Measurements from ENCODE around the gene REX1BD. TPM values are rescaled to one million over a fixed set of nuclear protein-coding genes. Genes with fewer than 3 reads are reported as not detected.

The REX1BD gene
- total RNA-seq, 2 experiments from 2014 or later = 88.9 to 102 TPM

- ATAC-seq = no peak
- H3K27ac Mint-ChIP-seq = peak overlapping the region; percentile 94
- peaks cover 24% of the 10 kb centered on the region for H3K4me1 Mint-ChIP-seq
- CTCF ChIA-PET = interaction anchor here (0.9 to 6.3 kb wide), 15 partner anchors 9 to 617 kb away, joined by 3 to 56 read pairs (median 6); partner anchors contain the start of genes ELL, FKBP8, REX1BD and UBA52
- H3K27me3 Mint-ChIP-seq = no peaks in the 10 kb centered on the region
- no peak for DNase-seq
- peak overlapping the region; percentile 89 for H3K4me3 Mint-ChIP-seq
- H3K9me3 Mint-ChIP-seq (ENCODE audit: low read depth) = no peaks in the 10 kb centered on the region
- H3K36me3 Mint-ChIP-seq = peaks cover 13% of the 10 kb centered on the region
Observed at GRCh38 chr19:18558604-18559003, 30.0 kb upstream of the REX1BD start.

GRCh38 chr19:18559685-18560084 lies 28.9 kb upstream of the REX1BD start:
- no peaks in the 10 kb centered on the region for H3K9me3 Mint-ChIP-seq (ENCODE audit: low read depth)
- no peak for ATAC-seq

GRCh38 chr19:18562086-18562485 lies 26.5 kb upstream of the REX1BD start:
- H3K27me3 Mint-ChIP-seq = no peaks in the 10 kb centered on the region
- H3K36me3 Mint-ChIP-seq = peaks cover 23% of the 10 kb centered on the region
- peaks cover 22% of the 10 kb centered on the region for H3K4me1 Mint-ChIP-seq
- CTCF ChIA-PET = interaction anchor here (1.0 to 2.0 kb wide), 3 partner anchors 19 to 286 kb away, joined by 3 to 4 read pairs (median 4); partner anchors contain the start of gene FKBP8
- ATAC-seq = no peak
- DNase-seq = no peak
- peak overlapping the region; percentile 1 for H3K27ac Mint-ChIP-seq
- H3K9me3 Mint-ChIP-seq (ENCODE audit: low read depth) = no peaks in the 10 kb centered on the region
- no peak overlapping the region for H3K4me3 Mint-ChIP-seq

More at GRCh38 chr19:18559685-18560084, 28.9 kb upstream of the REX1BD start:
- peaks cover 24% of the 10 kb centered on the region for H3K4me1 Mint-ChIP-seq
- CTCF ChIA-PET = interaction anchor here (1.2 to 6.3 kb wide), 4 partner anchors 14 to 287 kb away, joined by 4 to 56 read pairs (median 35); partner anchors contain the start of genes ELL, FKBP8 and REX1BD
- H3K27me3 Mint-ChIP-seq = no peaks in the 10 kb centered on the region
- peaks cover 16% of the 10 kb centered on the region for H3K36me3 Mint-ChIP-seq
- H3K27ac Mint-ChIP-seq = peak overlapping the region; percentile 94
- DNase-seq = no peak
- H3K4me3 Mint-ChIP-seq = peak overlapping the region; percentile 89

- Mint-ChIP-seq H3K9me3 (ENCODE audit: low read depth) (no peaks in the 10 kb centered on the region), H3K4me3 (no peak overlapping the region), H3K27me3 (no peaks in the 10 kb centered on the region), H3K36me3 (peaks cover 44% of the 10 kb centered on the region), H3K27ac (no peak overlapping the region), H3K4me1 (peaks cover 6% of the 10 kb centered on the region)
- ATAC-seq = no peak
- DNase-seq = no peak
- CTCF ChIA-PET = interaction anchor here (1.5 kb wide), 1 partner anchor 9 kb away, joined by 4 read pairs; the partner anchor contains the start of gene KXD1
Observed at GRCh38 chr19:18566953-18567352, 21.6 kb upstream of the REX1BD start.

DNA sequence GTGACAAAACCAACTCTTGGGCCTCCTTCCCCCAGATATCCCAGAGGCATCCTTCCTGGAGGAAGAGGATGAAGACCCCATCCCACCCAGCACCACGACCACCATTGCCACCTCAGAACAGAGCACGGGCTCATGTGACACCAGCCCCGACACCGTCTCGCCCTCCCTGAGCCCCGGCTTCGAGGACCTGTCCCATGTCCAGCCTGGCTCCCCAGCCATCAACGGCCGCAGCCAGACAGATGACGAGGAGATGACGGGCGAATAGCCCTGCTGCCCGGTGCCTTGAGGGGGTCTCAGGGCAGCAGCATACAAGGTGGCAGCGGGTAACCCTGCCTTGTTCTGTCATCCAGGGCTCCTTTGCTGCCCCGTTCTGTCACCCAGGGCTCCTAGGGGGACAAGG lies 20.2 kb upstream of the REX1BD start:
- H3K9me3 Mint-ChIP-seq (ENCODE audit: low read depth) = no peaks in the 10 kb centered on the region
- H3K4me1 Mint-ChIP-seq = peaks cover 19% of the 10 kb centered on the region
- no peak overlapping the region for H3K4me3 Mint-ChIP-seq
- no peak for DNase-seq
- ATAC-seq = no peak
- CTCF ChIA-PET = interaction anchor here (1.5 kb wide), 1 partner anchor 10 kb away, joined by 4 read pairs; the partner anchor contains the start of gene KXD1
- peaks cover 52% of the 10 kb centered on the region for H3K36me3 Mint-ChIP-seq
- H3K27me3 Mint-ChIP-seq = no peaks in the 10 kb centered on the region
- H3K27ac Mint-ChIP-seq = peak overlapping the region; percentile 28

DNA sequence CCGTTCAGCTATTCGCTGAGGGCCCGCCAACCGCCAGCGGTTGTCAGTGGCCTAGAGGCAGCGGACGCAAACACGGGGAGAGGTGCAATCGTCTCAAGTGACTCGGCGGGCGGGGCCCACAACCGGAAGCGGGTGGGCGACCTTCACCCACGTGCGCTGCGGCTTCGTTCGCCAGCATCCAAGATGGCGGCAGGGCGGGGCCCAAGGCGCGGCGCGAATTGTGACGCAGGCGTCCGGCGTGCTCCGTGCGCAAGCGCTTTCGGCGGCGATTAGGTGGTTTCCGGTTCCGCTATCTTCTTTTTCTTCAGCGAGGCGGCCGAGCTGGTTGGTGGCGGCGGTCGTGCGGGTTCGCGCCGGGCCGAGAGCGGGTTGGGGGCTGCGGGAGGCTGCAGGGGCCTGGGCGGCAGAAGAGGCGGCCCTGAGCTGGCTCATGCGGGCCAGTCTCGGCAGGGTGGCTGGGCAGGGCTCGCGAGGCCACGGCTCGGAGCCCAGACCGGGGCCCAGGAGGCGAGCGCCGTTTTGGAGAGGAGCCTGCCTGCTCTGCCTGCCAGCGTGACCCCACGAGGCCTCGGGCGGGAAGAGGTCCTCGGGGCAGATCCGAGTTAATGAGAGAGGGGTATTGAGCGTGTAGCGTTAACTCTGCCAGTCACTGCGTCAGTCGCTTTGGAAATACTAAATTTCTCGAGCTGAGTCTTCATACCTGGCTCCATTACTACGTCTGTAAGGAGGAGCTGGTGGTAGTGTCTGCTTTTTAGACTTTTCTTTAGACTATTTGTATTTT lies 16.8 kb upstream of the REX1BD start, which contains the start of gene UBA52:
Gene UBA52, plus strand, starts transcription at position 294 of the 781 bp plus-strand sequence. CDS start 1,444 bp downstream, outside the sequence.
- peak; percentile 93 for ATAC-seq
- Mint-ChIP-seq H3K27me3 (no peaks in the 10 kb centered on the region), H3K4me3 (peak within 1 kb of the TSS; percentile 85), H3K27ac (peak within 1 kb of the TSS; percentile 91), H3K4me1 (peaks cover 34% of the 10 kb centered on the region), H3K9me3 (ENCODE audit: low read depth) (no peaks in the 10 kb centered on the region), H3K36me3 (peaks cover 64% of the 10 kb centered on the region)
- CTCF ChIA-PET = interaction anchor here (0.6 to 4.1 kb wide), 18 partner anchors 9 to 727 kb away, joined by 3 to 48 read pairs (median 4); partner anchors contain the start of genes COPE, DDX49, ELL and FKBP8
- DNase-seq = peak; percentile 99

DNA sequence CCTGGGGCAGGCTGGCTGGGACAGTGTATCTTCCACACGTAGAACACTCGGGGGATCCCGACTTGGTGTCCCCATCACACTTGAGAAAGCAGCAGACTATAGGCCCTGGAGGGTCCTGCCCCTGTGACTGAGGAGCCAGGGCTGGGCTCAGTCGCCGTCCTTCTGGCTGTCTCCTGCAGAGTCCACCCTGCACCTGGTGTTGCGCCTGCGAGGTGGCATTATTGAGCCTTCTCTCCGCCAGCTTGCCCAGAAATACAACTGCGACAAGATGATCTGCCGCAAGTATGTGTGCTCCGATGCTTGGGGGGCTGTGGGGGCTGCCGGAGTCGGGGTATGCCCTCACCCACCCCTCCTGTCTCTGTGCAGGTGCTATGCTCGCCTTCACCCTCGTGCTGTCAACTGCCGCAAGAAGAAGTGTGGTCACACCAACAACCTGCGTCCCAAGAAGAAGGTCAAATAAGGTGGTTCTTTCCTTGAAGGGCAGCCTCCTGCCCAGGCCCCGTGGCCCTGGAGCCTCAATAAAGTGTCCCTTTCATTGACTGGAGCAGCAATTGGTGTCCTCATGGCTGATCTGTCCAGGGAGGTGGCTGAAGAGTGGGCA lies 13.8 kb upstream of the REX1BD start:
- Mint-ChIP-seq H3K9me3 (ENCODE audit: low read depth) (no peaks in the 10 kb centered on the region), H3K36me3 (peaks cover 49% of the 10 kb centered on the region), H3K4me1 (peaks cover 40% of the 10 kb centered on the region), H3K27ac (no peak overlapping the region), H3K4me3 (no peak overlapping the region), H3K27me3 (no peaks in the 10 kb centered on the region)
- ATAC-seq (no peak), DNase-seq (no peak)
- CTCF ChIA-PET = interaction anchor here (4.1 kb wide), 1 partner anchor 14 kb away, joined by 48 read pairs; the partner anchor contains the start of gene REX1BD

DNA sequence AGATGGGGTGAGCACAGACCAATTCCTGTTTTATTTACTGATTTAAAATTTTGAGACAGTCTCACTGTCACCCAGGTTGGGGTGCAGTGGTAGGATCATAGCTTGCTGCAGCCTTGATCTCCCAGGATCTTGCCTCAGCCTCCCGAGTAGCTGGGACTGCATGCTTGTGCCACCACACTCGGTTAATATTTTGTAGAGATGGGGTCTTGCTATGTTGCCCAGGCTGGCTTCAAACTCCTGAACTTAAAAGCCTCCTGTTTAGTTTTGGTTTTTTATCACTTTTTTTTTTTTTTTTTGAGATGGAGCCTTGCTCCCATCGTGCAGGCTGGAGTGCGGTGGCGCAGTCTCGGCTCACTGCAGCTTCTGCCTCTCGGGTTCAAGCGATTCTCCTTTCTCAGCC lies 12.2 kb upstream of the REX1BD start:
- H3K4me1 Mint-ChIP-seq = peaks cover 35% of the 10 kb centered on the region
- H3K9me3 Mint-ChIP-seq (ENCODE audit: low read depth) = no peaks in the 10 kb centered on the region
- DNase-seq (no peak), ATAC-seq (no peak)
- CTCF ChIA-PET = interaction anchor here (2.5 kb wide), 1 partner anchor 12 kb away, joined by 17 read pairs; the partner anchor contains the start of gene REX1BD
- H3K4me3 Mint-ChIP-seq = no peak overlapping the region
- H3K27ac Mint-ChIP-seq = no peak overlapping the region
- peaks cover 44% of the 10 kb centered on the region for H3K36me3 Mint-ChIP-seq
- H3K27me3 Mint-ChIP-seq = no peaks in the 10 kb centered on the region

DNA sequence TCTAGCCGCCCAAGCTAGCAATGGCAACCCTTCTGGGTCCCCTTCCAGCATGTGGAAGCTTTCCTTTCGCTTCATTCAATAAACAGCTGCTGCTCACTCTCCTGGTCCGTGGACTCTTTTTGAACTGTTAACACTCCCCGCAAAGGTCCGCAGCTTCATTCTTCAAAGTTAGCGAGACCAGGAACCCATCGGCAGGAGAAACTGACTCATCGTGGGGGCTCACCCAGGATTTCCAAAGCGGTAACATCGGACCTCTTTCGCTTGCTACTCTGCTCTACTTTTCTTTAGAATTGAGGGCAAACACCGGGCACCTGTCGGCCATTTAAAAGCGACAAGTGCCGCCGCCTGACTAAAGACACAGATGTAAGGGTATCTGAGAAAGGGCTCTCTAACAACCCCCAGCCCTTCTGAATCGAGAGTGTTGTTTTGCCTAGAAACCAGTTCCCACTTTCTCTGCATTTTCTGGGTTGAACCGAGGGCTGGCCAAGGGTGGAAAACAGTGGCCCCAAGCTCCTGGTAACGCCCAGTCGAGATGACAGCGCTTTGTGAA lies 11.2 kb upstream of the REX1BD start:
- ATAC-seq (no peak), DNase-seq (no peak)
- Mint-ChIP-seq H3K27ac (no peak overlapping the region), H3K9me3 (ENCODE audit: low read depth) (no peaks in the 10 kb centered on the region), H3K4me3 (no peak overlapping the region), H3K27me3 (no peaks in the 10 kb centered on the region), H3K4me1 (peaks cover 30% of the 10 kb centered on the region), H3K36me3 (peaks cover 37% of the 10 kb centered on the region)
- CTCF ChIA-PET = interaction anchor here (0.7 to 2.5 kb wide), 2 partner anchors 11 to 33 kb away, joined by 3 to 17 read pairs; partner anchors contain the start of gene REX1BD

- no peak for ATAC-seq
Observed at GRCh38 chr19:18580311-18580710, 8.3 kb upstream of the REX1BD start.

GRCh38 chr19:18586306-18586705 lies 2.3 kb upstream of the REX1BD start:
- H3K27ac Mint-ChIP-seq = no peak overlapping the region
- H3K4me3 Mint-ChIP-seq = no peak overlapping the region

More at GRCh38 chr19:18580311-18580710, 8.3 kb upstream of the REX1BD start:
- no peaks in the 10 kb centered on the region for H3K27me3 Mint-ChIP-seq
- H3K27ac Mint-ChIP-seq = no peak overlapping the region
- no peak overlapping the region for H3K4me3 Mint-ChIP-seq
- H3K4me1 Mint-ChIP-seq = peaks cover 18% of the 10 kb centered on the region
- CTCF ChIA-PET = interaction anchor here (1.5 kb wide), 1 partner anchor 8 kb away, joined by 3 read pairs; the partner anchor contains the start of gene UBA52
- no peak for DNase-seq
- H3K36me3 Mint-ChIP-seq = peaks cover 11% of the 10 kb centered on the region
- no peaks in the 10 kb centered on the region for H3K9me3 Mint-ChIP-seq (ENCODE audit: low read depth)

DNA sequence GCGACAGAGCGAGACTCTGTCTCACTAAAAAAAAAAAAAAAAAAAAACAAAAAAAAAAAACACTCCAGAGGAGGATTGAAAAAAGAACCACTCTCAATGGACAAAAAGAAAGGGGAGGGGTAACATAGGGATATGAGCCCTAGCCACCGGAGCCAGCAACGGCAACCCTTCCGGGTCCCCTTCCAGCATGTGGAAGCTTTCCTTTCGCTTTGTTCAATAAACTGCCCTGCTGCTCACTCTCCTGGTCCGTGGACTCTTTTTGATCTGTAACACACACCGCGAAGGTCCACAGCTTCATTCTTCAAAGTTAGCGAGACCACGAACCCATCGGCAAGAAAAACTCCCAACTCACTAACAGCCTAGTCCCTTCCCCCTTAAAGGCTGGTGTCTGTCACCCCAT lies 1.0 kb upstream of the REX1BD start:
- ATAC-seq = no peak
- CTCF ChIA-PET = interaction anchor here (0.6 to 5.4 kb wide), 19 partner anchors 11 to 260 kb away, joined by 3 to 67 read pairs (median 10); partner anchors contain the start of genes CRTC1, ELL, FKBP8 and KXD1

More at GRCh38 chr19:18586306-18586705, 2.3 kb upstream of the REX1BD start:
- Mint-ChIP-seq H3K9me3 (ENCODE audit: low read depth) (no peaks in the 10 kb centered on the region), H3K27me3 (no peaks in the 10 kb centered on the region), H3K4me1 (peaks cover 44% of the 10 kb centered on the region), H3K36me3 (peaks cover 3% of the 10 kb centered on the region)
- DNase-seq (no peak), ATAC-seq (no peak)
- CTCF ChIA-PET = interaction anchor here (1.2 to 5.4 kb wide), 3 partner anchors 8 to 65 kb away, joined by 3 to 67 read pairs (median 5); partner anchors contain the start of gene ELL

More for the DNA sequence above, 1.0 kb upstream of the REX1BD start:
- peaks cover 3% of the 10 kb centered on the region for H3K36me3 Mint-ChIP-seq
- peak overlapping the region; percentile 94 for H3K27ac Mint-ChIP-seq
- H3K4me1 Mint-ChIP-seq = peaks cover 44% of the 10 kb centered on the region
- H3K4me3 Mint-ChIP-seq = peak overlapping the region; percentile 77
- DNase-seq = no peak
- no peaks in the 10 kb centered on the region for H3K27me3 Mint-ChIP-seq
- H3K9me3 Mint-ChIP-seq (ENCODE audit: low read depth) = no peaks in the 10 kb centered on the region

Data from activated CD8-positive, alpha-beta memory T cell treated with anti-CD3 and anti-CD28 coated beads, Interleukin-2, amount 10 ng/mL, durations not matched to agents 7 days and 5 days (primary cell).